Lower leg skin (tissue), 3 donors: ENCODE data around the gene SEC61A1.

ENCODE experiments used
- POLR2A ChIP-seq, 2 donors: fragments of 450-650 bp; IDR thresholded peaks; one replicate each; pipeline ENCODE4 v1.6.1; 2016 to 2017; ENCODE audit warnings: antibody characterized with exemption in 2 of 2, mild to moderate bottlenecking in 1 of 2, moderate library complexity in 1 of 2
- TF ChIP-seq, protein P1 (sequence below), 3 donors: fragments of 450-650 bp; IDR thresholded peaks; one replicate each; pipeline ENCODE4 v1.5.1; 2016; ENCODE audit warnings: antibody characterized with exemption in 3 of 3, mild to moderate bottlenecking in 3 of 3, moderate library complexity in 2 of 3

DNA sequence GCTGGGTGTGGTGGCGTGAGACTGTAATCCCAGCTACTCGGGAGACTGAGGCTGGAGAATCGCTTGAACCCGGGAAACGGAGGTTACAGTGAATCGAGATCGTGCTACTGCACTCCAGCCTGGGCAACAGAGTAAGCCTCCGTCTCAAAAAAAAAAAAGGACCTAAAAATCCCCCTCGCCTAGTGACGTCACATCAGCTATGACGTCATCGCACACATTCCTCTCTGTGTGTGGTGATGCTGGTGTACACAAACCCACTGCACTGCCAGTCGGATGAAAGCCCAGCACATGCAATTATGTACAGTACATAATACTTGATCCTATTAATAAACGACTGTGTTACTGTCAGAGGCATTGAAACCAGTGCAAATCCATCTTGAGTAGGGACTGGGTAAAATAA is 40.2 kb upstream of the SEC61A1 start:
- TF ChIP-seq, protein P1, sequence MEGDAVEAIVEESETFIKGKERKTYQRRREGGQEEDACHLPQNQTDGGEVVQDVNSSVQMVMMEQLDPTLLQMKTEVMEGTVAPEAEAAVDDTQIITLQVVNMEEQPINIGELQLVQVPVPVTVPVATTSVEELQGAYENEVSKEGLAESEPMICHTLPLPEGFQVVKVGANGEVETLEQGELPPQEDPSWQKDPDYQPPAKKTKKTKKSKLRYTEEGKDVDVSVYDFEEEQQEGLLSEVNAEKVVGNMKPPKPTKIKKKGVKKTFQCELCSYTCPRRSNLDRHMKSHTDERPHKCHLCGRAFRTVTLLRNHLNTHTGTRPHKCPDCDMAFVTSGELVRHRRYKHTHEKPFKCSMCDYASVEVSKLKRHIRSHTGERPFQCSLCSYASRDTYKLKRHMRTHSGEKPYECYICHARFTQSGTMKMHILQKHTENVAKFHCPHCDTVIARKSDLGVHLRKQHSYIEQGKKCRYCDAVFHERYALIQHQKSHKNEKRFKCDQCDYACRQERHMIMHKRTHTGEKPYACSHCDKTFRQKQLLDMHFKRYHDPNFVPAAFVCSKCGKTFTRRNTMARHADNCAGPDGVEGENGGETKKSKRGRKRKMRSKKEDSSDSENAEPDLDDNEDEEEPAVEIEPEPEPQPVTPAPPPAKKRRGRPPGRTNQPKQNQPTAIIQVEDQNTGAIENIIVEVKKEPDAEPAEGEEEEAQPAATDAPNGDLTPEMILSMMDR (IDR thresholded peaks at IDR 0.05), result no peak
- TF ChIP-seq POLR2A (IDR thresholded peaks at IDR 0.05), result no peak
